Heart left ventricle (tissue), 13 donors: ENCODE data around the gene PCBD2.

Experiments
- POLR2A ChIP-seq, 2 donors: fragments of 450-650 bp; IDR thresholded peaks; one replicate each; pipeline ENCODE4 v1.6.1; 2017; ENCODE audit warnings: antibody characterized with exemption in 2 of 2, mild to moderate bottlenecking in 2 of 2, moderate library complexity in 2 of 2
- TF ChIP-seq, protein P1 (sequence below), 12 donors: fragments of 200-600 bp; sonication (generic) in 4 of 12; IDR thresholded peaks; one replicate each; pipeline versions ENCODE4 v1.5.0 to v1.8.0; 2018 to 2022; ENCODE audit warnings: antibody characterized with exemption in 12 of 12, mild to moderate bottlenecking in 5 of 12
- donor health status: ischemic (EF 13 %, LVEDD 7.1; RV severe dilation, severe dysfunction).
- donor health status: DM: no; HTN: yes; CAD: no.
- donor health status: DM: no; HTN: no; CAD: no.
- donor health status: ischemic (EF 25% LVEDD 6.9; RV normal size, moderate dysfunction).
- donor health status: ischemic (EF 25% LVEDD 5.7; RV mildly dilated, moderate dysfunction).
- donor health status: ischemic (EF 35%, LVEDD 5.7; RV mildly dilated, moderate dysfunction).
- donor health status: nonischemic (EF 11% LVEDD 7.7; RV severe dilation, severe dysfunction).
- donor health status: DM: yes; HTN: yes; CAD: no.
- donor health status: PGD.
- donor health status: ischemic (EF 29% LVEDD 5.4; RV normal size, mild dysfunction).
- donor health status: nonischemic (EF 23%, LVEDD 6.1; RV moderate dilation, normal function).

DNA sequence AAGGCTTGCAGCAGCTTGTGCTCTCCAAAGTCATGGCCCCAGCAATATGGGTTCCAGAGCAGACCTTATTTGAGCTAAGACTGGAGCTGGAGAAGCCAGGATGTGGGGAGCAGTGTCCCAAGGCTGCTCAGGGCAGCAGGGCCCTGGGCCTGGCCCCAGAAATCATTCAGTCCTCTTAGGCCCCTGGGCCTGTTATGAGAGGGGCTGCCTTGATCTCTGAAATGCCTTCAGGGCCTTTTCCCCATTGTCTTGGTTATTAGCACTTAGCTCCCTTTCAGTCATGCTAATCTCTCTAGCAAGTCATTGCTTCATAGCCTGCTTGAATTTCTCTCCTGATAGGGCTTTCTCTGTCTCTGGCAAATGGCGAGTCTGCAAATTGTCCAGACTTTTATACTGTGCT lies 71.9 kb downstream of the PCBD2 start:
- no peak for TF ChIP-seq POLR2A (IDR thresholded peaks at IDR 0.05)
- TF ChIP-seq, protein P1, sequence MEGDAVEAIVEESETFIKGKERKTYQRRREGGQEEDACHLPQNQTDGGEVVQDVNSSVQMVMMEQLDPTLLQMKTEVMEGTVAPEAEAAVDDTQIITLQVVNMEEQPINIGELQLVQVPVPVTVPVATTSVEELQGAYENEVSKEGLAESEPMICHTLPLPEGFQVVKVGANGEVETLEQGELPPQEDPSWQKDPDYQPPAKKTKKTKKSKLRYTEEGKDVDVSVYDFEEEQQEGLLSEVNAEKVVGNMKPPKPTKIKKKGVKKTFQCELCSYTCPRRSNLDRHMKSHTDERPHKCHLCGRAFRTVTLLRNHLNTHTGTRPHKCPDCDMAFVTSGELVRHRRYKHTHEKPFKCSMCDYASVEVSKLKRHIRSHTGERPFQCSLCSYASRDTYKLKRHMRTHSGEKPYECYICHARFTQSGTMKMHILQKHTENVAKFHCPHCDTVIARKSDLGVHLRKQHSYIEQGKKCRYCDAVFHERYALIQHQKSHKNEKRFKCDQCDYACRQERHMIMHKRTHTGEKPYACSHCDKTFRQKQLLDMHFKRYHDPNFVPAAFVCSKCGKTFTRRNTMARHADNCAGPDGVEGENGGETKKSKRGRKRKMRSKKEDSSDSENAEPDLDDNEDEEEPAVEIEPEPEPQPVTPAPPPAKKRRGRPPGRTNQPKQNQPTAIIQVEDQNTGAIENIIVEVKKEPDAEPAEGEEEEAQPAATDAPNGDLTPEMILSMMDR (IDR thresholded peaks at IDR 0.05) = no peak
